Limb (tissue), 2 donors: Measurements from ENCODE around the gene SIDT1.

ENCODE experiments used
- DNase-seq, 2 donors: peaks; one replicate each; pipeline ENCODE4 v3.0.0-alpha.2; 2016; ENCODE audit errors: extremely low spot score in 2 of 2

Gene SIDT1

DNA sequence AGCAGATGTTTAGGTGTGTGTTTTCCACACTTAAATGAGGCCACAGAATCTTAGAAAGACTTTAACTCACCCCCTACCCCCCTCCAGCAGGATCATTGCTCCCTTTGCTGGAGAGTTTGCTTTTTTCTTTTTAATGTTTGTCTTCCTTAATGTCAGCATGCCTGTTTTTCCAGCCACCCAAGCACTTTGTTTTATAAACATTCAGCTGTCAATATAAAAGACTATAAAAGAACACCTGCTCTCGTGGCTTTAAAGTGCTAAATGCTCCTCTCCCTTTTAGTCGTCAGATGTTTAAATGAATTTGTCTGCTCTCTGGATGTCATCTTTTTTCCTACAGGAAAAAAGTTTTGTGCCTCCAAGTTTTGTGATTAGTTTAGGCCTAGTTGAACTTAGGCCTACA is 61.7 kb downstream of the SIDT1 start:
- no peak for DNase-seq

DNA sequence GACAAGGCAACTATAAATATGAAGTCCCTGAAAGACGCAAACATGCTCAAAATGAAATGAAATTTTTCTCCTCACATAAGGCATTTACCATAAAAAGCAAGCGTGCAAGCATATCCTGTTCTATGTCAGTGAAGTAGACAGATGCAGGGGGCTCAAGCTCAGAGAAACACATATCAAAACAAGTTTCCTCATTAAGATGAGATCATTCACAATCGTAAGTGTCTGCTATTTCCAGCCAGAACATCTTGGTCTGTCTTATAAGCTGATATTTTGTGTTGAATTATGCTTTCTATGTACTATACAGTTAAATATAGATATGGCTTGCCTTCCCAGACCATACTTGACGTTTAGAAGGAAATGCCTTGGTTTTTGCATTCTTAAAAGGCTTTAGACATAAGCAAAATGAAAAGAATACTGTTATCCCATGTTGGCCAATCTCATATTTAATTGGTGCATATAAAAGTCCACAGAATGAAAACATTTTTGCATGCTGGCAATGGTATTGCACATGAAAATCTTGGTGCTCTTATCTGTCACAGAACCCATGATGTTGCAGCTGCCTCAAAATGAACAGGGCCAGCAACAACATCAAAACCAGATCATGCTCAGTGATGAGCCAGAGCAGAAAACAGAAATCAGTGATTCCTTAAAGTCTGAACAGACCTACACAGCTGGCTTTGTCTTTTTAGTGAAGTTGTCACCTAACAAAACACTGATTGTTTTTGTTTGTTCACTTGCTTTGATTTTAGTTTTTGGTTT is 65.4 kb downstream of the SIDT1 start:
- no peak for DNase-seq

DNA sequence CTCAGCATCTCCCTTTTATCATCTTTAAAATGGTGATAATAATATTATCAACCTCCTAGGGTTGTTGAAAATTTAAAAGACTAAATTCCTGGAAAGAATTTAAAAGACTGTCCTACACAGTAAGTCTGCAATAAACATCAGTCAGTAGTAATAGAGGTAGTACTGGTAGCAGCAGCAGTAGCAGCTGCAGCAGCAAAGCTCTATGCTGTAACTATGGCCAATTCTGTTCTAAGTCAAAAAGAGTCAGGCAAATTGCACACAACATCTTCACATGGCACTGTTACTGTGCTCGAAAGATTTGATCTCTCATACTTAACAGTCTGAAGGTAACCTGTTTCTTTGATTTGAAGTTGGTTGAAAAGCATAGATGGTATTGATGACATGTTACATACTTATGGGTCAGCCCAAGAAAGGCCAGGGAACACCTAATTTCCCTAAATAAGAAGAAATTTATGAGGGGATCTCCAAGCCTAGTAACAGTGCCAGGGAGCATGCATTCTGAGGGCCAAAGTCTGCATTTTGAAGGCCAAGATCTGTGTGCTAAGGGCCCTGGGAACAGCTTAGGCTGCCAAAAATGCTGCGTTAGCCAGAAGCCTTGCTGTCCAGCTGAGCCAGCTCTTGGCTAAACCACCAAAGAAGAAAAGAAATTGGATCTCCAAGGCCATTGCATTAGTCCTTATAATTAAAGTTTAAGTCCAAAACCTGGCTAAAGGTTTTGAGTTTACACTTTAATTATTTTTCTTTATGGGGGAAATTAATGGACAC is 68.2 kb downstream of the SIDT1 start:
- no peak for DNase-seq

DNA sequence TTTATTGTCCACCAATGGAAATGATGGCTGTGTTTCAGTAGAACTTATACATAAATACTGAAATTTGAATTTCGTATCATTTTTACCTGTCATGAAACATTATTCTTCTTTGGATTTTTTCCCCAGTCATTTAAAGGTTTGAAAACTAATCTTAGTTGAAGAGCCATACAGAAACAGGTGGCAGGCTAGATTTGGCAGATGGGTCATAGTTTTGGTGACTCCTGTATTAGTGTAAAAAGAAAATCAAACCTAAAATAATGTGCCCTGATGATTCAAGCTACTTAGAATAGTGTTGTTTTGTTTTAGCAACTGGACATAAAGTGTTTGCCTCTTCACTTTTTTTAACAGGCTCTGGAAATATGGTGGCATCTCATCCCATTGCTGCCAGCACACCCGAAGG is 68.9 kb downstream of the SIDT1 start:
- DNase-seq, result no peak

GRCh38 chr3:113602256-113602655 is 69.9 kb downstream of the SIDT1 start:
- DNase-seq, result no peak

DNA sequence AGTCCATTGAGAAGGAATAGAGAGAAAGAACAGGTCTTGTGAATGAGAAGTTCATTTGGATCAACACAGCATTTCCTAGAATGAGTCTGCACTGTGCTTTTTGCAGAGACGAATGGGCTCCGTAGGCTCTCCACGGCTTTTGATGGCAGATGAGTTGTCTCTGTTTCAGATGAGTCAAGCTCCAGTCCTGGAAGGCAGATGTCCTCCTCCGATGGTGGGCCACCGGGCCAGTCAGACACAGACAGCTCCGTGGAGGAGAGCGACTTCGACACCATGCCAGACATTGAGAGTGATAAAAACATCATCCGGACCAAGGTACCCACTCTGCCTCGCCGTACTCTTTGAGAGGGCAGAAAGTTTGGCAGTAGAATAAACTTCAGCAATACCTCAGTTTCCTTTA is 70.5 kb downstream of the SIDT1 start:
- DNase-seq, result no peak

DNA sequence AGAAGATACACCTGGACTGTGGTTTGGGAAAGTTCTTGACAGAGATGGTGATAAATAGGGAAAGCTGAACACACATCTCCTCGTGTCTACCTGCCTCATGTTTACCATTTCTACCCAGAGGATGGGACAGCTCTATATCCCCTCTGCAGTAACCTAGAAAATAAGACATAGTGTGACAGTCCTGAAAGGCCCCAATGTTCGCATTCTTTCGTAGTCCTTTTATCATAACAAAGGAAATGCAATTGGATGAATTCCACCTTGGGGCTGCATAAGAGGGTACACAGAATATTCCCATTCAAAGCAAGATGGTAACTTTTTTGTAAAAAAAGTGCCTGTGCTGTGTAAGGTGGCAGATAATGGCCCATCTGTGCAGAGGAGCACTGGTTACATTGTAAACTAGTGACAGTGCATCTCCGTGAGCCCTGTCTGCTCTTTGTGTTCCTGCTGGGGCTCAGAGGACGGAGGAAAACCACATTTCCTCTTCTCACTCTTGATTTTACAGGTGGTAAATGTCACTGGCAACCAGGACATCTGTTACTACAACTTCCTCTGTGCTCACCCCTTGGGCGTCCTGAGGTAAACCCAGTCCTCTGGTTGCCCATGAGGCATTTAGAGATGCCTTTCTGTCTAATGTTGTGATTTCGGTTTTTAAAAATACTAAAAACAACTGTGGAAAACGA is 74.3 kb downstream of the SIDT1 start:
- DNase-seq, result no peak

- DNase-seq, result no peak
These were observed 74.9 kb downstream of the SIDT1 start for GRCh38 chr3:113607219-113607596.

DNA sequence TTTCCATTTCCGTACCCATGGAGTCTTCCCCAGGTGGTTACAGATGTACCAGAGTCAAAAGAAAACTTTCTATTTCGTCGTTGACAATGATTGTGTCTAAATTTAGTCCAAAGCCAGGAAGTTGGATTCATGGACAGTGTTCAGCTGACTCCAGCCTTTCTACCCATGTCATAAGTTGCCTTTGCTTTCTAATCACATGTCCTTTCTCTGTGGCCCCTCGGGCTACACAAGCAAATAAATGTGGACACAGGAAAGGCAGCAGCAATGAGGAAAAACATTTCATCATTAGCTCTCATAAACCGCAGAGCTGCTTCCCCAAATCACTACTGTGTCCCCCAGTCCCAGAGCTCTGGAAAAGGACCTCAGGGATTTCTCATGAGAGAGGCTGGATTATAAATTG is 82.0 kb downstream of the SIDT1 start:
- no peak for DNase-seq

- no peak for DNase-seq
These were observed 83.6 kb downstream of the SIDT1 start for GRCh38 chr3:113615976-113616375.

DNA sequence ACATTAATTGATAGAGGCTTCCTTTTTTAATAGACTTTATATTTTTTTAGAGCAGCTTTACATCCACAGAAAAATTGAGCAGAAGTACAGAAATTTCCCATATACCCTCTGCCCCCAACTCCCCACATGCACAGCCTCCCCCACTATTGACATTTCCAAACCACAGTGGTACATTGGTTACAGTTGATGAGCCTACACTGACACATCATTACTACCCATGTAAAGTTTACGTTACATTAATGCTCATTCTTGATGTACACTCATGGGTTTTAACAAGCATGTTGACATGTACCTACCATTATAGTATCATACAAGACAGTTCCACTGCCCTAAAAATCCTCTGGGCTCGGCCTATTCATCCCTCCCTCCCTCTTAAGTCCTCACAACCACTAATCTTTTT is 85.4 kb downstream of the SIDT1 start:
- no peak for DNase-seq

GRCh38 chr3:113620091-113620490 is 87.7 kb downstream of the SIDT1 start:
- no peak for DNase-seq

DNA sequence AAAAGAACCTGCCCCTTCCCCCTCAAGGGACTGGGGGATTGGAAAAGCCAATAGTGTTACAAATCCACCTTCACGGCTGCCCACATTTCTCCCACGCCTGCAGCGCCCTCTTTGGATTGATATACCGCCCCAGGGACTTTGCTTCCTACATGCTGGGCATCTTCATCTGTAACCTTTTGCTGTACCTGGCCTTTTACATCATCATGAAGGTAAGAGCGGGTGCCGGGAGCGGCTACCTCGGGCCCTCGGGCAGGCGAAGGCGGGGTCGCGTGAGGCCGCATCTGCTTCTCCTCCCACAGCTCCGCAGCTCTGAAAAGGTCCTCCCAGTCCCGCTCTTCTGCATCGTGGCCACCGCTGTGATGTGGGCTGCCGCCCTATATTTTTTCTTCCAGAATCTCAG is 91.0 kb downstream of the SIDT1 start:
- no peak for DNase-seq

- DNase-seq, result no peak
These were observed 91.5 kb downstream of the SIDT1 start for GRCh38 chr3:113623811-113624210.

- no peak for DNase-seq
These were observed 93.5 kb downstream of the SIDT1 start for GRCh38 chr3:113625834-113626233.

DNA sequence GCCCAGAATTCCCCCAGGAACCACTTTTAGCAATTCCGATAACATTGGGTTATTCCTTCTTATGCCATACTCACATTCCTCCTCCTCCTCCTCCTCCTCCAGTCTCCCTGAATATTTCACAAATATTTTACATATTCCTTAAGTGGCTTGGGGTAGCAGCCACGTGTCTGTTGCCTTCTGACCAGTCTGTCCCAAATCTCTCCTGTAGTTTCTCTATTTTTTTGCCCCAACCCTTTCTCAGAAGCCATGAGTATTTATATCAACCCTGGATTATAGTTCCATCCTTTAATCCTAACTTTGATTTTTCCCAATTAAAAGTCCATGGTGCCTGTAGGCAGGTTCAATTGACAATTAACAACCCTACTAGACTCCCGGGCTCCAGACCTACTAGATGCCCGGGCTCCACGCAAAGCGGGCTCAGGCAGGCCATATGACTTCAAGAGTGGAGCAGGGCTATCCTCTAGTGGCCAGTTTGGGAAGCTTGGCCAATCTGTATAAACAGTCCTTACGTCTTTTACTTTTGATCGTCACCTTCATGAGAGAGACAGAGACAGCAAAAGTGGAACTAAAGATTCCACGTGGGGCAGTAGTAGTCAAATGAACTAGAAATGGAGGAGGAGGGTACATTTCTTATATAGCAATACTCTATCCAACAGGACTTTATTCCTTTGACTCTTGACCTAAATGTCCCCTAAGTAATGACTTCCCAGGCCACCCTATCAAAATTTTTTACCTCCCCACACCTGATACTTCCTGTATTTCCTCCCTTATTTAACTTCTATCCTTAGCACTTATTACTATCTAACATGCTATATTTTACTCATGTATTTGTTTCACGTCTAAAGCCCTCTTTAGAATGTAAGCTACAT is 94.4 kb downstream of the SIDT1 start:
- peak; percentile 51 to 56 for DNase-seq

- no peak for DNase-seq
These were observed 96.0 kb downstream of the SIDT1 start for GRCh38 chr3:113628316-113628715.

- no peak for DNase-seq
These were observed 96.4 kb downstream of the SIDT1 start for GRCh38 chr3:113628788-113629187.

- peak; percentile 40 to 70 for DNase-seq
These were observed 97.4 kb downstream of the SIDT1 start for GRCh38 chr3:113629584-113630421.

- no peak for DNase-seq
These were observed 98.7 kb downstream of the SIDT1 start for GRCh38 chr3:113630956-113631542.
